T-helper 22 cell (primary cell): ENCODE data around the gene CRLF3.
"Not testable (repeated sequence)": the region's sequence is repeated elsewhere in the genome, so short reads cannot be mapped to it uniquely, and the experiment has no call there.

Experiments
- DNase-seq: peaks from one replicate; pipeline ENCODE4 v3.0.0-alpha.2; 2020; ENCODE audit warnings: low read depth

Gene CRLF3

DNA sequence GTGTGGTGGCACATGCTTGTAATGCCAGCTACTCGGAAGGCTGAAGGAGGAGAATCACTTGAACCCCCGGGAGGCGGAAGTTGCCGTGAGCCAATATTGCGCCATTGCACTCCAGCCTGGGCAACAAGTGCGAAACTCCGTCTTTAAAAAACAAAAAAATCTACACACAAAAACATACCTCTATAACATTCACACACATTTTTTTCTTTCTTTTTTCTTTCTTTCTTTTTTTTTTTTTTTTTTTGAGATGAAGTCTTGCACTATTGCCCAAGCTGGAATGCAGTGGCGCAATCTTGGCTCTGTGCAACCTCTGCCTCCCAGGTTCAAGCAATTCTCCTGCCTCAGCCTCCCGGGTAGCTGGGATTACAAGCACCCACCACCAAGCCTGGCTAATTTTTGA is 9.6 kb downstream of the CRLF3 start:
- not testable (repeated sequence) for DNase-seq

DNA sequence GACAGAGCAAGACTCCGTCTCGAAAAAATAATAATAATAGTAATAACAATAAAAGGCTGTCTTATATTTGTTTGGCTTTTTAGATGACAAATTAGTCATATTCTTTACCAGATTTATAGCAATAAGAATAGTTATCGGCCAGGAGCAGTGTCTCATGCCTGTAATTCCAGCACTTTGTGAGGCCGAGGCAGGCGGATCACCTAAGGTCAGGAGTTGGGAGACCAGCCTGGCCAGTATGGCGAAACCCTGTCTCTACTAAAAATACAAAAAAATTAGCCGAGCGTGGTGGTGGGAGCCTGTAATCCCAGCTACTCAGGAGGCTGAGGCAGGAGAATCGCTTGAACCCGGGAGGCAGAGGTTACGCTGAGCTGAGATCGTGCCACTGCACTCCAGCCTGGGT is 10.3 kb downstream of the CRLF3 start:
- not testable (repeated sequence) for DNase-seq

DNA sequence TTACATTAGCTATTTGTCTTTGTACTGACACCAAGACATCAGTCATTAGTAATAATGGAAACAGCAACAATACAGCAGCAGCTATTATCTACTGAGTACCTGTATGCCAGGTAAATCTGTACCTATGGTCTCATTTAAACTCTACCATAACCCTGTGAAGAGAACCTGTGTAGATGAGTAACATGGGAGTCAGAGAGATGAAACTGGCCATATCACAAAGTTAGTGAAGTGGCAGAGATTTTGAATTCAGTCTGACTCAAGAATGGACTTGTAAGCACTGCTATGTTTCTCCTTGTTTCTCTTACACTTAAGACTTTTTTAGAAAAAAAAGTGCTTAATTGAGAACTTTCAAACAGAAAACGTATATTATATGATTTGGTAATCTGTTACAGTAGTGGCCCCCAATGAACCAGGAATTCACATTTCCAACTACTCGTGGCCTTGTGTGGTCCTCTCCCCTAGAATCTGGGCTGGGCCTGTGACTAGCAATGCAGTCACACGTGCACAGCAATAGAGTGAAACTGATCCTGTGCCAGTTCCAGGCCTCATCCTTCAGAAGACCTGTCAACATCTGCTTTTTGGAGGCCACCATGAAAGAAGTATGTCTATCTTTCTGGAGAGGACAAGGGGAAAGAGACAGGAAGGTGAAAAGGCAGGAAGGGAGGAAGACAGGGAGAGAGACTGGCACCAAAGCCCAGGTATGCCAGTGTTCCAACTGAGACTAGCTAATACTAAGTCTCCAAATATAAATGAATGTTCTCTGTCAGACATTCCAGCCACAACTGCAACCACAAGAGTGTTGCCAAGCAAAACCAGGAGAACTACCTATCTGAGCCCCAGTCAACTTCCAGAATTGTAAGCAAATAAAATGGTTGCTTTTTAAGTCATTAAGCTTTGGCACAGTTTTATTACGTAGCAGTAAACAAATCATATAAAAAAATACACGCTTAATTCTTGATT is 12.0 kb downstream of the CRLF3 start:
- DNase-seq = no peak

DNA sequence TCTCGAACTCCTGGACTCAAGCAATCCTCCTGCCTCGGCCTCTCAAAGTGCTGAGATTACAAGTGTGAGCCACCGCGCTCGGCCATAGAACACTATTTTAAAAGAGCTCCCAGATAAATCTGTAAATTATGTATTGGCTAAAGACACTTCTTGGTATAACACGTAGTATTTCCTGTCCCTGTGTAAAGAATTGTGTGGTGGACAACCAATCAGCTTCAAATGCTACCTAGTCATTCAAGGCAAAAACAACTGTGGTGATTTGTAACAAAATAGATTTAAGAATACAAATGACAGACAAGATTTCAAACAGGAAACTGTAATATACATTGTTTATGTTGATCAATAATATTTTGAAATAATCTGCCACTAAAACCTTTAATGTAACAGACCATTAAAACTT is 14.6 kb downstream of the CRLF3 start:
- DNase-seq = no peak

DNA sequence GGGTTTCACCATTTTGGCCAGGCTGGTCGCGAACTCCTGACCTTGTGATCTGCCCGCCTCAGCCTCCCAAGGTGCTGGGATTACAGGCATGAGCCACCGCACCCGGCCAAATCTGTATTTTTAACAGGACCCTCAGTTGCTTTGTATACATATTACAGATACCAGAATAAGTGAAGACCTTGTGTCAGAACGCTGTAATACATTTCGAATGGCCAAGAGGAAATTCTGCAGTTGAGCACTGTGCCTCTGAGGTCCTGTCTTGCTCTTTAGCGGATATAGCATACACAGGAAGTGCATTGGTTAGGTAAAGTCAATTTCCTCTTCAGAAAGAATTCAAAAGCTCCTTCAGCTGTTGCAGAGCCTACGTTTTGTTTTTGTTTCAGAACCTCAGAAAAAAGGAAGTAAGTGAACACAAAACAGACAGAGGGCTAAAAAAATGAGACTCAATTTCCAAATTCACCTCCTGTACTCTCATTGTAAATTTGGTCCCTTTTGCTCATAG is 15.7 kb downstream of the CRLF3 start:
- DNase-seq = peak; percentile 21

DNA sequence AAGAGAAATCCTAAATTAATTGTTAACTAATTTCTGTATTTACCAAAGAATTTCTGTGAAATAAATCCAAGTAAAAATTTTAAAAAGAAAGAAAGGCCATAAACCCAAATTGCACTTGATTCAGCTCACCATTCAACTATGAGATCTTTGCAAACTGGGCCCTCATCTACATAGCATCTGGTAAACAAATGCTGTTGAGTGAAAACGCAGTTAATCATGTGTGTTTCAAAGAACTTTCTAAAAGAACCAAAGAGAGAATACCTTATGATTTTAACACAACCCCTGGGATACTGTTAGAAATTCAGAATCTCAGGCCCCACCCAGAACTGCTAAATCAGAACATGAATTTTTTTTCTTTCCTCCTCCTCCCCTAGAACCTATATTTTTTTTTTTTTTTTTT is 16.6 kb downstream of the CRLF3 start:
- DNase-seq = no peak

DNA sequence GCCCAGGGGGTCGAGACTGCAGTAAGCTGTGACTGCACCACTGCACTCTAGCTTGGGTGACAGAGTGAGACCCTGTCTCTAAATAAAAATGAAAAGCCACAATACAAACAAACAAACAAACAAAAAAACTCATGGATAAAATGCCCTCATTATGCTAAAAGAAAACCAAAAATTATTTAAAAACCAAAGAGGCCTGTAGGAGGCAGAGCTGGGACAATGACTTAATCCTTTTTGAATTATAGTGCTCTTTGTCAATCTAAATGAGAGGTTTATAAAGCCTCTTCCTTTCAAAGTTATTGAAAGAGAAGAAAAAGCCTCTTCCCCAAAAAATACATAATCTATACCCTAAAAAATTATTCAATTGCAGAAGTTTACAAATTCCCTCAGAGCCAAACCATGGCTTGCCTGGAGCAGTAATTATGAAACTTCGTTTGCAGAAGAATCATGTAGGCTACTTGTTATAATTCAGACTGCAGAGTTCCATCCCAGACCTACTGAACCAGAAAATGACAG is 18.5 kb downstream of the CRLF3 start:
- DNase-seq = no peak

DNA sequence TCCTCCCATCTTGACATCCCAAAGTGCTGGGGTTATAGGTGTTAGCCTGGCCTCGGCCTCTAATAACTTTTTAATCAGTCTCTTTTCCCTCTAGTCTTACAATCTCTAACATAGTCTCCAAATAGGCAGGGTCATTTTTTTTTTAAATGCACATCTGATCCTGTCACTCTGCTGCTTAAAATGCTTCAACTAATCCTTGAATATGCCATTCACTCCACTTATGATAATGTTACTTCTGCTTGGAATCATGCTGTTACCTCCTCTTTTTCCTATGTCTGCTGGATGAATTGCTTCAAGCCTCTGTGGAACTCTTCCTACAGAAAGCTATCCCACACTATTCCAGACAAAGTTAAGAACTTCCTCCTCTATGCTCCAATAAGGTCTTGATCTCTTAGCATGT is 22.8 kb downstream of the CRLF3 start:
- DNase-seq = no peak

DNA sequence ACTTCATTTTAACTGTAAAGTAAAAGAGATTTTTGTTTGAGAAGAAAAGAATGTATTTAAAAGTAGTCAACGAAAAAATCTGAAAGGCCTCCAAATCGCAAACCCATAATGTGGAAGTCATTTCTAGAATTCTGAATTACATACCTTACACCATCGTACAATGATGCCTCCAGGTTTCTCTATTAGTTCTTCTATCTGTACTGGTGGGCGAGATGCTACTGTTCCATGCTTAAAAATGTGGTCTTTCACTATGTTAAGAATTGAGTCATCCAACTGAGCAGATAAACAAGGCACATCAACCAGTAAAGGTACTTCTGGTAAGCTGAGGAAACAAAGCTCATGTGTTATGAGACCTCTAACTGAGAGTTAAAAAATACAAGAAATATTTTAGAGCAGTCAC is 28.5 kb downstream of the CRLF3 start:
- DNase-seq = no peak

DNA sequence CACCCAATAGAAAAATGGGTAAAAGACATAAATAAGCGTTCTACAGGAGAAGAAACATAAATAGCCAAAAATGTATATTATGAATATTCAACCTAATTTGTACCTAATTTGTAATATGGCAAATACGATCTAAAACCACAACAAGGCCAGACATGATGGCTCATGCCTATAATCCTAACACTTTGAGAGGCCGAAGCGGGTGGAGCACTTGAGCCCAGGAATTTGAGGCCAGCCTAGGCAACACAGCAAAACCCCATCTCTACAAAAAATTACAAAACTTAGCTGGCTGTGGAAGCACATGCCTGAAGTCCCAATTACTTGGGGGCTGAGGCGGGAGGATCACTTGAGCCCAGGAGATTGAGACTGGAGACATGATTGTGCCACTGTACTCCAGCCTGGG is 30.1 kb downstream of the CRLF3 start:
- DNase-seq = no peak

DNA sequence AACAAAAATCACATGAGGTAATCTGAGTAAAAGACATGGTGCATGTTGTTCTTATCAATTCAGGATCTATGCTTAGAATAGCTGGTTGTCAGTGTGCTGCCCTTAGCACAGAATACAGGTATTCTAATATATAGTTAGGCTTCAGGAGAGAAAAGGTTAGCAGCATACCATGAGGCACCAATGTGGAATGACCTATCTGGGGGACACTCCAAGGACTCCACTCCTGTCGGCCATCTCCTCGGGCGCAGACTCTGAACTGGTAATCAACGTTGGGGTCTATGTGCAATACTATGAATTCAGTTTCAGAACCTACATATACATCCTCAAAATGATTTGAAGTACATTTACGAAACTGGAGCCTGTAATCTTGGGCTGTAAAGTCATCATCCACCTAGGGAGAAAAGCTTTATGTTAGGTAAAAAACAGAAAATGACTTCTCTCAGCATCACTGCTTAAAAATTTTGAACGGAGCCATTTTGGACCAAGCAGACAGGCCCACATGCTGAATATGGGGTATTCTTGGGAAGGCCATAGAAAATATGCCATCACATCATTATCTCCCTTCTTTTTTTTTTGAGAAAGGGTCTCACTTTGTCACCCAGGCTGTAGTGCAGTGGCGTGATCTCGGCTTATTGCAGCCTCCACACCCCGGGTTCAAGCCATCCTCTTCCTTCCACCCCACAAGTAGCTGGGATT is 31.1 kb downstream of the CRLF3 start:
- DNase-seq = no peak

DNA sequence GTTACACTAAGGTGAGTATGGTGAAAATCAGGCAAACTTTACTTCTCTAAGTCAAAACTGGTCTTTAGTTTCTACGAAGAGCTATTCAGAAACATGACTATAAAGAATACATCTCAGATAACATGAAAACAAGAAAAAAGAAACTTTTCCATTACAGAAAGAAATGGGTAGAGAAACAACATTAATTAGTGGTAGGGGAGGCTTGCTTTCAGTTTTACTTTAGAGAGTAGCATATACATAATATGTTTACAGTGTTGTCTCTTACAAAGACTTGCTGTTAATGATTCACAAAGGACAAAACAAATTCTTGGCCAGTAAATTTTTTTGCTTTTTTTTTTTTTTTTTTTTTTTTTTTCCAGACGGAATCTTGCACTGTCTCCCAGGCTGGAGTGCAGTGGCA is 34.2 kb downstream of the CRLF3 start:
- DNase-seq = no peak

DNA sequence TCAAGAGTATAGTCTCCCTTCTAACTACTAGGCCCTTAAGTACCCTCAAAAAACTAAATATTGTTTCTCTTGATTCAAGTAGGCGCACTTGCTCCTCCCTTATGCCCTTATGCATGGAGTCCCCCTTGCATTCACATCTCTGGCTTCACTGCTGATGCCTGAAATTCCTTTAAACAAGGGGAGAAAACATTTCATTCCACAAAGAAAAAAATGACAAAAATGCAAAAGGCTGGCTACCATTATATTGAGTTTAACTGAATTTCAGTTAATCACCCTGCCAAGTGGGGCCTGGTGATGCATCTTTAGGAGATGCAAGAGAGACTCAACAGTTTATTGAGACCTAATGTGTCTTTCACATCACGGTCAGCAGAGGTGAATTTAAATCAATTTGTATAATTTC is 35.6 kb downstream of the CRLF3 start:
- DNase-seq = no peak

DNA sequence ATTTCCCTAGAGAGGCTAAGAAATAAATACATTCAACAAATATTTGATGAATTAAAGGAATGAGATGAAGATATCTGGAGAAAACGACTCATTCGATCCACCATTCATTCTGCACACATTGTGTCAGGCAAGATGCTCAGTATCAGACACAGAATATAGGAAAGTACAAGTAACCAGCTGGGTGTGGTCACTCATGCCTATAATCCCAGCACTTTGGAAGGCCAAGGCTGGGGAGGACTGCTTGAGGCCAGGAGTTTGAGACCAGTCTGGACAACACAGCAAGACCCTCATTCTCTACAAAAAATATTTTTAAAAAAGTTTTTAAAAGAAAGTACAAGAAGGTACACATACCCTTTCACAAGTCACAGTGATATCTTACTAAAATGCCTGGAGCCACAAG is 42.3 kb downstream of the CRLF3 start:
- no peak for DNase-seq

DNA sequence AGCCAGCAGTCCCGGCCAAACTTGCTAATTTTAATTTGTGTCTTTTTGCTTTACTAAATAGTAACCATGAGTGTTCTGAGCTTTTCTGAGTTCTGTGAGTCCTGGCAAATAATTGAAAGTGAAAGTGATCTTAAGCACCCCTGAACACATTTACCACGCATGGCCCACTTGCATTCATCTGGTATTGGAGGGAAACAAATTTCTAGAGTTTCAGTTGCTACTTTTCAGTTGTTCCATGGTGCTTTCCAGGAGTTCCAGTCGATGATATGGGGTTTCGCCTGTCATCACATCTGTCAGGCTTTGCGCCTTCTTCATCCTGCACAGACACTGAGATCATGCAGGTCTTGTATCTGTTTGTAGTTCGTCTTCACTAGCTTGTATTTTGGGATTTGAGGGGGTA is 44.1 kb downstream of the CRLF3 start:
- DNase-seq = no peak

DNA sequence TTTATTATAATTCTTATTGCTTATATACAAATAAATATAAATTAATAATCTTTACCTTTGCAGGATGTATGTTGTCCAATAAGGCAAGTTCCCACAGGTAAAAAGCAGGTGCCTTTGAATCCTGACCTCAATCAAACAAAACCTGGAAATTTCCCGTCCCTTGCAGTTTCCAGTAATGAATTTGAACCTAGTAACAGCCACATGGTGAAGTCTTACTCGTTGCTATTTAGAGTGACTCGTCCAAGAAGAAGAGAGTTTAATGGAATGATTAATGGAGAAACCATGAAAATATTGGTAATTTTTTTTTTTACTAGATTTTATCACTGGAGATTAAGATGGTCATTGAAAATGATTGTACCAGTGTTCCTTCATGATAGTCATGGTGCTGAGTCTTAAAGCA is 55.7 kb downstream of the CRLF3 start:
- not testable (repeated sequence) for DNase-seq

DNA sequence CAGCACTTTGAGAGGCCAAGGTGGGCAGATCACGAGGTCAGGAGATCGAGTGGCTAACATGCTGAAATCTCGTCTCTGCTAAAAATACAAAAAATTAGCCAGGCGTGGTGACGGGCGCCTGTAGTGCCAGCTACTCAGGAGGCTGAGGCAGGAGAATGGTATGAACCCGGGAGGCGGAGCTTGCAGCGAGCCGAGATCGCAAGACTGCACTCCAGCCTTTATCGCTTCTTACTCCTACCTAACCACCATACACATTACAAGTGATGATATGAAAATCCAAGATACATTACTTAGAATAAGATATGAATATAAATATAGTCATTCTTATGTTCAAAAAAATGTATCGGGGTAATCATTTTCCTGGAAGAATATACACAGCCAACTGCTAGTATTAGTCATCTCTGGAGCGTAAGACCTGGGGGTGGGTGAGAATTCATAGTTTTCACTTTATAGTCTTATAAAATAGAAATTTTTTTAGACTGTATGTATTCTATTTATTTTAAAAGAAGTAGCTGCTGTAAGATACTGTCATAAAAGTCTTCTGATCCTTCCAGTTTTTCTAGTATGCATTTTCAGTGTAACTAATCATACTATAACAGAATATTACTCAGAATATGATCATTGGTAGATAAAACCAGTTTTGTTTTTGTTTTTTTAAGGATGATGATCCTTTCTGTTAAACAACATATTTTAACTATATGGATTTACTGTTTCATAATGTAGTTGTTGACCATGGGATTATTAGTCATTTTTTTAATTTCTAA is 56.7 kb downstream of the CRLF3 start:
- not testable (repeated sequence) for DNase-seq

DNA sequence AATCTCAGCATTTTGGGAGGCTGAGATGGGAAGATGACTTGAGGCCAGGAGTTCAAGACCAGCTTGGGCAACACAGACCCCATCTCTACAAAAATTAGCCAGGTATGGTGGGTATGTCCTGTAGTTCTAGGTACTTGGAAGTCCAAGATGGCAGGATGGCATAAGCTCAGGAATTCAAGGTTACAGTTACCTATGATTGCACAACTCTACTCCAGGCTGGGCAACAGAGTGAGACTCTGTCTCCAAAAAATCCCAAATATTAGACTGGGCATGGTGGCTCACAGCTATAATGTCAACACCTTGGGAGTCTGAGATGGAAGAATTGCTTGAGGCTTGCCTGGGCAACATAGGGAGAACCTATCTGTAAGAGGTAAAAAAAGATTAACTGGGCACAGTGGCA is 63.4 kb downstream of the CRLF3 start:
- DNase-seq = no peak

DNA sequence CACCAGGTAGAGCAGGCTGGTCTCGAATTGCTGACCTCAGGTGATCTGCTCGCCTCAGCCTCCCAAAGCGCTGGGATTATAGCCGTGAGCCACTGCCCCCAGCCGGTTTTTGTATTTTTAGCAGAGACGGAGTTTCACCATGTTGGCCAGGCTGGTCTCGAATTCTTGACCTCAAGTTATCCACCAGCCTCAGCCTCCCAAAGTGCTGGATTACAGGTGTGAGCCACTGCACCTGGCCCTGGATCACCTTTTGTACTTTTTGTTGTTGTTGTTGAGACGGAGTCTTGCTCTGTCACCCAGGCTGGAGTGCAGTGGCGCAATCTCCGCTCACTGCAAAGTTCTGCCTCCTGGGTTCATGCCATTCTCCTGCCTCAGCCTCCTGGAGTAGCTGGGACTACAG is 71.2 kb downstream of the CRLF3 start:
- not testable (repeated sequence) for DNase-seq

DNA sequence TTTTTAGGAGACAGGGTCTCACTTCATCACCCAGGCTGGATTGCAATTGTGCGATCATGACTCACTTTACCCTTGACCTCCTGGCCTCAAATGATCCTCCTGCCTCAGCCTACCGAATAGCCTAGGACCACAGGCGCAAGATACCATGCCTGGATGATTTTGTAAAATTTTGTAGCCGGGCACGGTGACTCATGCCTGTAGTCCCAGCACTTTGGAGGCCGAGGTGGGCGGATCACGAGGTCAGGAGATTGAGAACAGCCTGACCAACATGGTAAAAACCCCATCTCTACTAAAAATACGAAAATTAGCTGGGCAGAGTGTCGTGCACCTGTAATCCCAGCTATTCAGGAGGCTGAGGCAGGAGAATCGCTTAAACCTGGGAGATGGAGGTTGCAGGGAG is 73.5 kb downstream of the CRLF3 start:
- not testable (repeated sequence) for DNase-seq

DNA sequence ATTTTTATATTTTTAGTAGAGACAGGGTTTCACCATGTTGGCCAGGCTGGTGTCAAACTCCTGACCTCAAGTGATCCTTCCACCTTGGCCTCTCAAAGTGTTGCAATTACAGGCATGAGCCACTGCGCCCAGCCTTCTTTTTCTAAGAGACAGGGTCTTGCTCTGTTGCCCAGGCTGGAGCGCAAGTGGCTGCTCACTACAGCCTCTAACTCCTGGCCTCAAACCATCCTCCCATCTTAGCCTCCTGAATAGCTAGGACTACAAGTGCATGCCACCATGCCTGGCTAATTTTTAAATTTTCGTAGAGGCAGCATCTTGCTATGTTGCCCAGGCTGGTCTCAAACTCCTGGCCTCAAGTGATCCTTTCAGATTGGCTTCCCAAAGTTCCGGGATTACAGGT is 76.9 kb downstream of the CRLF3 start:
- not testable (repeated sequence) for DNase-seq

DNA sequence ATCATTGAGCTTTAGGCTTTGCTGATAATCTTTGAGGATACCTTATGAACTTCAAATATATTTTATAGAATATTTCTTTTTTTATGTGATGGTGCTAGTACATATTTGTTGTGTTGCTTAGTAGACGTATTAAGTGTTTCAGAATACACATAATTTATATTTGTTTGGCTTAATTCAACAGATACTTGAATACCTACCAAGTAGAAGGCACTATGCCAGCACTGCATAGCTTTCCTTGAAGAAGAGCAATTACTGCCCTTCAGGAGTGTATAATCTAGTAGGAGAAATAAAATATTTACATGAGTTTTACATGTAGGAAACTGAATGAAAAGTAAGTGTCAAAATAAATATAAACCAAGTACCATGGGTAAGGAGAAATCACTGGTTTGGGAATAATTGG is 81.8 kb downstream of the CRLF3 start:
- DNase-seq = not testable (repeated sequence)
